Measurements from ENCODE around the gene ACOXL.
A peak's percentile ranks its signal among the peaks of the same experiment; 100 is the strongest.
"Not testable (repeated sequence)": the region's sequence is repeated elsewhere in the genome, so short reads cannot be mapped to it uniquely, and the experiment has no call there.

ACOXL gene

DNA sequence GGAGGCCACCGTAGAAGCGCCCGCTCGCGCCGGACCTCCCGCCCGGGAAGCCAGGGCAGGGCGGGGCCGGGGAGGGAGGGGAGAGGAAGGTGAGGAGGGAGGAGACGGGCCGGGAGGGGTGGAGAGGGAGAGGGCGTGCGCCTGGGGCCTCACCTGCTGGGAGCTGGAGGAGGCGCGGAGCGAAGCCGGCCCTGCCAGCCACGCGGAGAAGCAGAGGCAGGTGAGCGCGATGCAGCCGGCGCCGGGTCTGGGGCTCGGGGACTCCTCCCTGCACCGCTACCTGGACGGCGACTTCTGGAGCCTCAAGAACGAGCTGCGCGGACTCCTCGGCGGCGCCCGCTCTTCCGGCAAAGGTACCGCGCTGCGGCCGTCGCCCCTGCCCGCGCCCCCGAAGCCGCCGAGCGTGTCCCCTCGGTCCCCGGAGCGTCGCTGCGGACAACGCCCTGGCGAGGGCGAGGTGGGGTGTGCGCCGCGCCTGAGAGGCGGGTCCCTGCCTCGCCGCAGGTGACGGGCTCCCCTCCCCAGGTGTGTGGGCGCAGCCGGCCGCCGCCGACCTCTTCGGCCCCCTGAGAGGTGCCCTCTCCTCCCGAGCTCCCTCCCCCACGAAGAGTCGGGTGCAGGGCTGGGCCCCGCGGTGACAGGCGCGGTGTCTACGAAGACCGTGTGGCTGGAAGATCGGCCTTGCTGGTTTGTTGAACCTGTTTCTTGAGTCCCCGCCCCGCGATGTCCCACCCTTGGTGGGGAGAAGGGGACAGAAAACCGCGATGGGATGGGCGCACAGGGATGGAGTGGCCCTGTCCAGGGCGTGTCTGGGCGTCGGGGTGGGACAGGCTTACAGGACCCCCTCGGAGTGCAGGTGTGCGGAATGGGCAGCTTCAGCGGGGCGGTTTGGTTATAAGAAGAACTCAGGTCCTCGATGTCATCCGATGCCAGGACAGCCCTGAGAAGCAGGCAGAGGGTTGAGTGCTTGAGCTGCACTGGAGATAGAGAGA, at the start of gene ACOXL:
TSS of gene ACOXL (plus strand) at position 152 of the 992 bp plus-strand sequence. CDS start 35,817 bp downstream, outside the sequence.
- peak in 1 of 2 experiments; percentile 31 for DNase-seq

DNA sequence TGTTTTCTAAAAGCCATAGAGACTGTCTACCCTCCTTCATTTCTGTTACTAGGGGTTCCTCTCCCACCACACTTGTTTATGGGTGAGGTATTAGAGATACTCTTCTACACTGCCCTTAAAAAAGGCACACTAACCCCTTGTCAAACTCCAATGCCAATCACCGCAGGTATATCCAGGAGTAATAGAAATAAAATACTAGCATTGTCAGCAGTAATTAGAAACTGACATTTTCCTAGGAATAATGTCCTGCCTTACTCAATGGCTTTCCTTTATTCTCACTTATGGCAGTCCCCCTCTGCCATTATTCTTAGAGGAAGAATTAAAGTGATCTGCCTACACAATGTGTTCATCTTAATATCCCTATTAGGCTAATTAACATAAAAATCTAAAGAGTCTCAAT, 49.5 kb upstream of the ACOXL start:
- DNase-seq = no peak

DNA sequence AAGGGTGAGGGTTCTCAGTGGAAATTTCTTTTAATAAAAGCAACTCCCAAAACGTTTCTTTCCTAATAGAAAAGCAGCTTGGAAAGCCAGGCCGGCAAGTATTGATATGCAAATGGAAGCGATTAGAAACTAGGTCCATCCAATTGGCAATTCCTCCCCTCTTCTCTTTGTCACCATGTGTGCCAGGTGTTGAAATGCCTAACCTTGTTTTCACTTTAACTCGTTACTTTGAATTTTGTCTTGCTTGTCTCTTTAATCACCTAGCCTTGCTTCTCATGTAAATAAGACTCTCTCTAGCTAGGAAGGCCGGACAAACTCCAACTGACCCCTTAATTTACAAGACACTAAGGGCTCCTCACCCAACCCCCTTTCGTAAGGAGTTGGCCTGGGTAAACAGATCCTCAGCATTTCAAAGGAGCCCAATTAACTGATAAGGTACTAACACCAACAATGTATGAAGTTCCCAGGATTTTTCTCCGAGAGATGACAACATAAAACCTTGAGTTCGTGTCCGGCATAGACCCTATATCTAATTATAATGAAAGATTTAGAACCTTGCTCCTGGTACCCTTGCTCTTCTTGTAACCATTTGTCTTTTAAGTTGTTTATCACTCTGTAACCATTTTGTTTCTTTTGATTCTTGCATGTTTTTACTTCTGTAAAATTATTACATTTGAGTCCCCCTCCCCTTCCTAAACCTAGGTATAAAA, 44.4 kb upstream of the ACOXL start:
- not testable (repeated sequence) for DNase-seq

DNA sequence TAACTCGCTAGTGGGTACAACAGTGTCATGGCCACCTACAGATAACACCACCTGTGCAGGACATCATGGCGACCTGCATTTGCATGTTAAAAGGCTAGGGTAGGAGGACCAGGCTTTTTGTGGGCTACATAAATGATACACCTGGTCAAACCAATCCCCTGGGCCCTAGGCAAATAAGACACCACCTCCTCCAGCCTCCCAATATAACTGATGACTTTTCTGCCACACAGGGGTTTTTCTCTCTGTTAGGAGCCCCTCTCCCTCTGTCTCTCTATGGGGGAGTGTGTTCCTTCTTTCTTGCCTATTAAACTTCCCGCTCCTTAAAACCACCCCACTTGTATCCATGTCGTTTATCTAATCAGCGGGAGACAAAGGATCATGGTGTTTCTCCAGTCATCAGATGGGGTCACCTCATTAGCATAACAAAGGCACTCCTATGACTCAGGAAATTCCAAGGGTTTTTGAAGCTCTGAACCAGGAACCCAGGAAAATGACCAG, 43.7 kb upstream of the ACOXL start:
- DNase-seq = no peak

DNA sequence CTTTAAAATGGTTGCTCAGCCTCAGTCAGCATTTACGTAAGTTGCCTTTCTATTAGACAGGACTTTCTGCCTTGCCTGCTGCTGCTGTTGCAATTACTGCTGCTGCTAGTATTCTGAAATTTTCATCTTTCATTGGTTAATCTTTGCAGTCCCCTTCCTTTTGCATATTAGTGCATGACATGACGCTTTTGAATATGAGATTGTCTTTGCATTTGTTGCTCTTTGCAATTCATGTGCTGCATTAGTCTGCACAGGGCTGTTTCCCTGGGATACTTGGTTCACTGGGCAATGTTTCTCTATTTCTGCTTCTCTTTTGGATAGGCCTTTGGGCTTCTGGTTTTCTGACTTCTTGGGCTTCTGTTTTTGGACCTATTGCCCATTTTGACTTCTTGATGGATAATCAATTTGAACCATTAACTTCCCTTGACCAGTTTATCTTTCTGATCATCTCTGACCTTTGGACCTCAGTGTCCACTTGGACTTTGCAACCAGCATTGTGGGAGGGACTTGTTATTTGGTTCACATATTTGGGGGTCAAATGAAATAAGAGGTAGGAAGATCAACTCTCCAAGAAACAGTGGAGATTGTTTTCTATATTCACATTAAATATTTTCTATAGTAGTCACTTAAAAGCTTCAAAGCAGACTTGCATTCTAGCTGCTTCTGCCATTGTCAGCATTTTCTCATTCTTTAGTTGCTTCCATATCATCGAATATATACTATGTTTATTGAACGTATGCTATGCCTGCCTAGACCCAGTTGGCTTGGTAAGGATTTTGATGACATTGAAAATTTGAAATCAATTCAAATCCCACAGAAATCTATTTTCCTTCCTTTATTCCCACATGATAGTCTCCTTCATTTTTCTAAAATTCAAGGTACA, 42.0 kb upstream of the ACOXL start:
- no peak for DNase-seq

DNA sequence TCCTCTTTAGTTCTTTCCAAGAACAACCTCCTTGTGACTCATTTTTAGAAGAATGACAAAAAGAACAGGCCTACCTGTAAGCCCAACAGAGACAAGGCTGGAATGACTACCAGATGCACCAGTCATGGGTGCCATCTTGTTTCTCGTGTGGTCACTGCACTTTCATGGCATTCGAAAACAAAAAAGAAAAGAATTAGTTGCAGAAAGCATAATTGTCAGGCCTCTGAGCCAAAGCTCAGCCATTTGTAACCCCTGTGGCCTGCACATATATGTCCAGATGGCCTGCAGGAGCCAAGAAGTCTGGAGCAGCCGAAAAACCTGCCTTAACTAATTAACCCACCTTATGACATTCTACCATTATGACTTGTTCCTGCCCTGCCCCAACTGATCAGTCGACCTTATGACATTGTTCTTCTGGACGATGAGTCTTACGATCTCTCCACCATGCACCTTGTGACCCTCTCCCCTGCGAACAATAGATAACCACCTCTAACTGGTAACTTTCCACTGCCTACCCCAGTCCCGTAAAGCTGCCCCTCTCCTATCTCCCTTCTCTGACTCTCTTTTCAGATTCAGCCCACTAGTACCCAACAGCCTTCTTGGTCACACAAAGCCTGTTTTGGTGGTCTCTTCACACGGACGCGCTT, 40.6 kb upstream of the ACOXL start:
- no peak for DNase-seq

DNA sequence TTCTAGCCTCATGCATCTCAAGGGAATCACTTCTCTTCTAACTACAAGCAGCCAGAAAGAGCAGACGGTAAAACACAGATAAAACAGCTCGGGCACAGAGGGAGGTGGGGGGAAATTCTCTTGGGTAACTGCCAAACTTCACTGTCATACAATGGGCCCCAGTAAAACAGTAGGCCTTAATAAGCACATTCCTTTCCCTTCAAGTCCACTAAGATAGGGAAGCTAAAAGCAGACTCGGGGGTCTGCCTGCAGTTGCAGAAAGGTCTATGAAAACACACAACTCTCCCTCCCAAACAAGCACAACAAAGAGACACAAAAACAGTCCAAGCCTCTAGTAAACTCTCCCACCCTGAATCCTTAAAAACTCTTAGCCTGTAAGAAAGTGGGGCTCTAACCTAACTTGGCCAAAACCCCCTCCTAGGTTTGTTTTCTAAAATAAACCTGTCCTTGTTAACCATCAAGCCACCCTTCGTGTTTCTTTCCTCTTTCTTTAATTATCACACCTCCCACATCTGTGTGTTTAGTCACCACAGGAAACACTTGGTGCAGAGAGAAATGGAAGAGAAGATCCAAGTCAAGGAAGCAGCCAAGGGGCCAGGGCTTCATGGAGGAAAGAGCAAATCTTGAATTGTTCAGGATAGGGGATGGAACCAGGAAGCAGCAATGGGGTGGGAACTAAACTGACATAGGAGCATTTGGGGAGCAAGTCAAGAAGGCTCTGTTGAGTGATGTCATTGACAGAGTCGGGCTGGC, 37.1 kb upstream of the ACOXL start:
- not testable (repeated sequence) for DNase-seq

DNA sequence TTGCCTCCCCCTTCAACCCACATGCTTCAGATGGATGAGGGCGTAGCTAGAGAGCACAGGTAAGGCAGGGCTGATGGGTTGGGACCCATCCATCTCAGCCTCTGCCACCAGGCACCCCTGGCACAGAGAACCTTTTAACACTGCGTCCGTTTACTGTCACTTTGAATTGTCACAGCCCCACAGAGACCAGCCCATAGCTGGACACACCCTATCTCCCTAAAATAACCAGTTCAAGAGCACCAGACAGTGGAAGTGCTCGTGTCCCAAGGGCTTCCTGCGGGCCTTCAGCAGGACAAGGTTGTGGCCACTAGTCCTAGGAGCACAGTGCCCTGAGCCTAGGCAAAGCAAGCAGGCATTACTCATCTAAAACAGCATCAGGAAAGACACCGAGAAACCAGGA, 34.1 kb upstream of the ACOXL start:
- not testable (repeated sequence) for DNase-seq

DNA sequence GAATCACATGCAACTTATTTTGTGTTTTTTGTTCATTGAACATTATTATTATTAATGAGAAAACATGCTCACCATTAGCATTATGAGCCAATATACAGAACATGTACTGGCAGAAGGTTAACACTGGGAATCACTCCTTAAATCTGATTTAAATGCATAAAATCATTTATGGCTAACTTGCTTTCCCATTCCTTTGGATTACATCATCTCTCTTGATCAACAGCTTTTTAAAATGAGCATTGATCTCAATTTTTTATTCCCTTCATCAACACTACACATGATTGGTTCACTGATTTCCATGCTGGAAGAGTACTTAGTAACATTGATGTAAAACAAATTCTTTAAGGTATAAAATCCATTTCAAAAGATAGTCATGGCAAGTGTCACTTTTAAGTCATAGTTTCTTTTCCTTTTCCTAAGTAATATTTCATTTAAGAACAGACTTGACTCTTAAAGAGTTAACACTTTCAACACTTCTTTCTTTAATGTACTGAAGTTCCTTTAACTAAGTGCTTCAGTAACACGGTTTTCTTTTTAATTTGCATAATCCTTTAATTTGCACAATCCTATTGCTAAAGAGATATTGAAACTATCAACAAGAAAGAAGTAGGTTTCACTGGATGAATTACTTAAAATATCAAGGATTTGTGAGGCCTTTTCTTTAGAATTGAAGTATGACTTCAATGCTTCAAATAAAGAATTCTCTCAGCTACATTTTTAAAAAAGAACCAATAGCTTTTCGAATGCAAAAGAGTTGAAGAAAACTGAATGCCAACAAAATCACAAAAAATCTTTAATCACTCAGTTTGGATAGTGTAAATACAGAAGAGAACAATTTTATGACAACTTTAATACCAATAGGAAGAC, 29.6 kb upstream of the ACOXL start:
- DNase-seq = no peak

DNA sequence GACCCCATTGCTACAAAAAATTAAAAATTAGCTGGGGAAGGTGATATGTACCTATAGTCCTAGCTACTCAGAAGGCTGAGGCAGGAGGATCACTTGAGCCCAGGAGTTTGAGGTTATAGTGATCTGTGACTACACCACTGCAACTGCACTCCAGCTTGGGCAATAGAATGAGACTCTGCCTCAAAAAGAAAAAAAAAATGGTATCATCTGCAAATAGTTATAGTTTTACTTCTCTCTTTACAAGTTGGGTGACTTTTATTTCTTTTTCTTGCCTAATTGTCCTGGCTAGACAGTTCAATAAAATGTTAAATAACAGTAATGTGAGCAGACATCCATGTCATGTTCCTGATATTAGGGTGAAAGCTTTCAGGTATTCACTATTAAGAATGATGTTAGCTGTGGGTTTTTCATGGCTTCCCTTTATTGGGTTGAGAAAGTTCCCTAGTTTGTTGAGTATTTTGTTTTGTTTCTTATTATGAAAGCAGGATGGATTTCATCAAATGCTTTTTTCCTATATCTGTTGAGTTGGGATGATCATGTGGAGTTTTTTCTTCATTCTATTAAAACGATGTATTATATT, 24.9 kb upstream of the ACOXL start:
- no peak for DNase-seq

DNA sequence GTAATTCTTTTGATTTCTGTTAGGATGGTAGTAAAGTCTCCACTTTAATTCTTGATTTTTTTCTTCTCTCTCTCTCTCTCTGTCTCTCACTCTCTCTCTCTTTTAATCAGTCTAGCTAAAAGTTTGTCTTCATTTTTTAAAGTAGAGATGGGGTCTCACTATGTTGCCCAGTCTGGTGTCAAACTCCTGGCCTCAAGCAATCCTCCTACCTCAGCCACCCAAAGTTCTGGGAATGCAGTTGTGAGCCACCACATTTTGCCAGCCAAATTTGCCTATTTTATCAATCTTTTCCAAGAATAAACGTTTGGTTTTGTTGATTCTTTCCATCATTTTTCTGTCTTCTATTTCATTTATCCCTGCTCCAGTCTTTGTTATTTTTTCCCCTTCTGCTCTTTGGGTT, 23.9 kb upstream of the ACOXL start:
- DNase-seq = no peak

DNA sequence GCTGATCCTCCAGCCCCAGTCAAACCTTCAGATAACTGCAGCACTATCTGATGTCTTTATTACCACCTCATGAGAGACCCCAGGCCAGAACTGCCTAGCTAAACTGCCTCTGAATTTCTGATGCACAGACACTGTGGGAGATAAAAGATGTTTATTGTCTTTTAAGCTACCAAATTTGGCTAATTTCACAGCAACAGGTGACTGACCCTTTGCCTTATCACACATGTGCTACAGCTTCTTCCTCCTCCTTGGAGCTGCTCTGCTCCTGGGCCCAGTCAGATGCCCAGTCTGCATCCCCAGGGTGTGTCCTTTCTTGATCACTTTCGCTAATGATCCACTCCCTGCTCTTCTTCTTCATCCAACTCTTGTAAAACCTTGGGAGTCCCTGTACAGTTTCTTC, 19.6 kb upstream of the ACOXL start:
- DNase-seq = no peak

DNA sequence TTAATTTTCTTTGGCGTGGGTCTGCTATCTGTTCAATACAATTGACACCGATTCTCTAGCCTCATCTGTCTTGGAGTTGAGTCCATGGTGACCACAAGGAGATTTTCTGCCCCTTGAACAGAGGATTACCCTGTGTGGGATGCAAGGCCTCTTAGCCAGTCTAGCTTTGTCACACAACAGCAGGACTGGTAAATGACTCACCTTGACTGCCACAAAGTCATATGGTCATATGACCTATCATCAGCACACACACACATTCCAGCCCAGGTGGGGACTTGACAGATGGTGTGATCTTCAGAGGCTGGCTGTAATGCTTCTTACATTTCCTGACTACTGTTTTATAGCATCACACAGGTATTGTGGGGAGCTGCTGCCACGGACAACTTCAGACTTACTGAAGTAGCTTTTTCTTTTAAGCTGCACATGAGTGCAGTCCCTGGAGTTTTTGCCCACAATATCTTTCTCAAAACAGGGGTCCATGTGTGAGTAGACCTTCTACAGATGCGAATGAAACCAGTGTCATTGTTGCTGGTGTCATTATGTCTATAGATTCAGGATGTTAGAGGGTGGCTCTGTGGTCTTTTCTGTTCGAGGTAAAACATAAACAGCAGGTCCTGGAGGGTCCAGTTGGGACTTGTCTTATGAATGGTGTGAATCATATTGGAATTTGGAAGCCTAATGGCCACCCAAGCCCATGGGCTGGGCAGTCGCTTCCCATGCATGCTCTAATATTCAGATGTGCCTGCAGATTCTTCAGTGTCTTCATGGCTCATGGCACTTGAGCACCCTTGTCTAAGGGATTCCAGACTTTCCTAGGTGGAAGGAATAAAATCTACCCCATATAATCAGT, 18.6 kb upstream of the ACOXL start:
- DNase-seq = no peak

DNA sequence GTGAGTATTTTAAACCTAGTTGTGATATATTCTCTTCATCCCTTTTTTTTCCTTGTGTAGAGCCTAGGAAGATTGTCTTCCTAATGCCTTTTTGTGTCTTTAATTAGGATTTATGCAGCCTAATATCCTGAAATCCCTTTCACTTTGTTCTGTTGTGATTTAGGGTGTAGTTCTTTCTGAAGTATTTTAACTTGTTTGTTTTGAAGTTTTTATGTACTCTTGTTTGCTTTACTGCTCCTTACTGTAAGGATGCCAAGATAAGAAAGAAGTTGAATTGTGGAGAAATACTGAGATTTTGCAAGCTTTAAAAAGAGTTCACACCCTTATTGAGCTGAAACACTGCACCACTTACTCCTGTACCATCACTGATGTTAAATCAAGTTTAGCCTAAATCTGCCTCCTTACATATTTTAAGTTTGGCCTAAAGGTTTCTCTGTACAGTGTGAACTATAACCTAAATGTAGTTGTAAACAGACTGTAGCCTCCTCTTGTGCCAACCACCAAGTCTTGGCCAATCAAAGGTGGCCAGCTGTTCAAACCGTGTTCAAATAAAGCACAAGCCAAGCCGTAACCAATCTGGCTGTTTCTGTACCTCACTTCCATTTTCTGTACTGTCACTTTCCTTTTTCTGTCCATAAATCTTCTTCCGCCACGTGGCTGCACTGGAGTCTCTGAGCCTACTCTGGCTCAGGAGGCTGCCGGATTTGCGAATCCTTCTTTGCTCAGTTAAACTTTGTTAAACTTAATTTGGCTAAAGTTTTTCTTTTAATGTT, 17.7 kb upstream of the ACOXL start:
- no peak for DNase-seq

DNA sequence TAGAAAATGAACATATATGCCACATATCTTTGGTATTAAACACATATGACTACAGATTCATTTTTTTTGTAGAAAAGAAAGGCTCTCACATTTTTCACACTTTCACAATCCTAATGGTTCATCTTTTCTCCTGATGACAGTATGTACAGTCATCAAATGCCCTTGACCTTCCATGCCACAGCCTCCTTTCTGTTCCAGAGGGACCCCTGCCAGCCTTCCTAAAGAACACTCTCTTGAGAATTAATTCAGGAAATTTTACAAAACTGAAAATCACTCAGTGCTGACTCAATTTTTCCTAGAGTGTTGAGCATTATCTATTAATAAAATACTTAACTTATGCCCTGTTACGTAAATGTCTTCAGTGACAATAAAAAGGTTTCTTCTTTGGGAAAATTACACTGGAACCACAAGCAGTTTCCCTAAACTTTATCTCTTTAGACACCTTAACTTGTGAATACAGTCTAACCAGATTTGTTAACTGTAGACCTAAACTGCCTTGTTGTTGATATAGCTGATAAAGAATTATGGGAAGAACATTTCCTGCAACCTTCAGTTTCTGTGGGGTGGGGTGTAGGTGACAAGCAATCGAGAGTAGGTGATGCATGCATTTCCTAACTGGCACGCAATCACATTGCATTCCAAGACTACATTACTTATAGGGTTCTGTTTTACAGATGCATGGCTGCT, 15.3 kb upstream of the ACOXL start:
- DNase-seq = no peak

DNA sequence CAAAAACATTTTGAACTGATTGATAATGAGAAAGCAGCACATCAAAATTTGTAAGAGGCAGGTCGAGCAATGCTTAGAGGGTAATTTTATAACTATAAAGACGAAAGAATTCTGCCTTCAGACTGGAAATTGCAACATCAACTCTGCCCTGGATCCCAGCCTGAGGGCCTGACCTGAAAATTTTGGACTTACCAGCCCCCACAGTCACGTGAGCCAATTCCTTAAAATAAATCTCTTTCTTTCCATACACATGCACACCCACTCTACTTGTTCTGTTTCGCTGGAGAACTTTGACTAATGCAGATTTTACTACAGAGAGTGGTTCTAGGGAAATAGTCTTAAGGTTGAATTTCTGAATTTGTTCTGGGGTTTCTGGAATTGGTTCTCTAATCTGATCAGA, 14.6 kb upstream of the ACOXL start:
- no peak for DNase-seq

DNA sequence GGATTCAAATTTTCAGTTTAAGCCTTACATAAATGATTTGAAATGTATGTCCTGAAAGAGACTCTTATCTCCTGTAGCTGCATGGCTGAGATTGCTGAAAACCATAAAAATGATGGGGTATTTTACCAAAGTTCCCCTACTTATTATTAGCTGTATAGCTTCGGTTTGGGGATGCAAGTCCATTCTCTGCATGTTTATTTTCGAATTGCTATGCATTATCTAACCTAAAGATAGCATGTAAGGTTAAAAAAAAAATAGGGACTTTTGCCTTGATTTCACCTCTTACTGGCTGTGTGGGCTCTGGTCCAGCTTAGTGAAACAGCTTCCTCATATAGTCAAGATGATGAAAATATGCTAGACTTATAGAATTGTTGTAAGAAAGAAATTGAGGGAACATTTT, 14.0 kb upstream of the ACOXL start:
- DNase-seq = no peak

DNA sequence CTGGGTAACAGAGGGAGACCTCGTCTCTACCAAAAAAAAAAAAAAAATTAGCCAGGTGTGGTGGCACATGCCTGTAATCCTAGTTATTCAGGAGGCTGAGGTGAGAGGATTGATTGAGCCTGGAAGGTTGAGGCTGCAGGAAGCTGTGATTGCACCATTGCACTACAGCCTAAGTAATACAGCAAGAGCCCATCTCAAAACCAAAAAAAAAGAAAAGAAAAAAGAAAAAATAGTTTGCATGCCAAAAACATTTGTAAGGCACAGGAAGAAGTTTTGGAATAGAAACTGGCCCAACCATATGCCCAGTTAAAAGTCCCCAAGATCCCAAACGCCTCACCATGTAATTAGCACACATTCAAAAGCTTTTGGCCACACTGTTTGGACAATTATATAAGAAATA, 13.4 kb upstream of the ACOXL start:
- no peak for DNase-seq
